Stimulated activated CD4-positive, alpha-beta T cell treated with anti-CD3 and anti-CD28 coated beads, TNF-alpha, amount 100 ng/mL, for 1 hour (primary cell): ENCODE results near the gene IER5.

ENCODE experiments used
- DNase-seq, 3 donors: peaks; one replicate each; pipeline ENCODE4 v3.0.0-alpha.2; 2020; ENCODE audit warnings: low read depth in 3 of 3, low spot score in 1 of 3

Gene IER5

GRCh38 chr1:181095763-181096184 is 7.3 kb downstream of the IER5 start:
- no peak for DNase-seq

GRCh38 chr1:181097242-181097641 is 8.7 kb downstream of the IER5 start:
- no peak for DNase-seq

GRCh38 chr1:181099152-181100014 is 10.9 kb downstream of the IER5 start:
- no peak for DNase-seq

GRCh38 chr1:181100015-181100905 is 11.8 kb downstream of the IER5 start:
- DNase-seq, result no peak

GRCh38 chr1:181100934-181101333 is 12.4 kb downstream of the IER5 start:
- DNase-seq, result no peak

DNA sequence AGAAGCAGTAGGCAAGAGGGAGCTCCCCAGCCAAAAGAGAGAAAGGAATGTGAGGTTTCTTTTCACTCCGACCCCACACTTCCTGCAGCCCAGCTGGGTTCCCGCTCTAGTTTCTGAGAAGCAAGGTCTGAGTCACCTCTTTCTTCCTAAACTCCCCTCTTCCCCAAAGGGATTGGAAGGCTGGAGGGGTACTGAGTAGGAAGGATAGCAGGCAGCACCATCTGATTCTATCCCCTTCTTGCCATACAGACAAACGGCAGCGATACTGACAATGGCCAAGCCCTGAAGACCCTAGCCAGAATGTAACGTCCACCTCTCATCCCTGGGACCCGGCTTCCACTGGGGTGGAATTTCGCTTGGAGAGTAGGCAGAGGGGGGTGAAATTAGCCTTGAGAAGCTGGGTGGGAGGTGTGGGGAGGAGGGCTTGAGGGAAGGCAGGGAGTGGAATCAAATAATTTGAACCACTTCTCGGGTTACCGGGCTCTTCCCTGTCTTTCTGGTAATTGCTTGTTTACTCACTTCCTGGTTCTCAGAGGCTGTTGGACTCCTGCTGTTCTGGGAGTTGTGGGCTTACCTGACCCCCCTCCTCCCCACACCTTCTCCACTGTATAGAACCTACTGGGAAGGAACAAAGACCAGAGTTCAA is 13.2 kb downstream of the IER5 start:
- no peak for DNase-seq

GRCh38 chr1:181102841-181103240 is 14.3 kb downstream of the IER5 start:
- DNase-seq, result no peak

DNA sequence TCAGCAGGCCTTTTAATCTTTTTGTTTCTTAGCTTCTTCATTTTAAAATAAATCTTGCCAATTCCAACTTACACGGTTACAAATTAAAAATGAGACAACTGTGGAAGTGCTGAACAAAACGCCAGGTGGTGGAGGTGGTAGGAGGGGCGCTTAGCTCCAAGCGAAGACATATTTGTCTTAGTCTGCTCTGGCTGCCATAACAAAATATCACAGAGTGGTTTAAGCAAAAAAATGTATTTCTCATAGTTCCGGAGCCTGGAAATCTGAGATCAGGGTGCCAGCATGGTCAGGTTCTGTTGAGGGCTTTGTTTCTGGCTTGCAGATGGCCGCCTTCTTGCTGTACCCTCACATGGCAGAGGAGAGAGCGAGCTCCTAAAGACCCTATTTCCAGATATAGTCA is 14.9 kb downstream of the IER5 start:
- no peak for DNase-seq

- DNase-seq, result no peak
Measured at GRCh38 chr1:181104042-181104789, 15.7 kb downstream of the IER5 start.

DNA sequence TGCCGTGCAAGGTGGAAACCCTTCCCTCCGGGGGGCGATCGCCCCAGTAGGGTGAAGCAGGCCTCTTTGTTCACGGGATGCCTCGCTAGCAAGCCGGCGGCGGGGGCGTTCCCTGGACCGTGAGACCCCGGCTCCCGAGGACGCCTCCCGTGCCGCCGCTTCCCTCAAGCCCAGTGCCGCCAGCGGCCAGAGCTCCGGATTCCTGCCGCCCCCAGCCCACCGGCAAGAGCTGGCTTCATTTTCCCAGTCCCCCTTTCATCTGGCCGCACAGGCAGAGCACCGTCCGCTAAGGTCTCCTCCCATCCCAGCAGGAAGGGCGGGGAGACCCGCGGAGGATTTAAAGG is 16.3 kb downstream of the IER5 start:
- no peak for DNase-seq

DNA sequence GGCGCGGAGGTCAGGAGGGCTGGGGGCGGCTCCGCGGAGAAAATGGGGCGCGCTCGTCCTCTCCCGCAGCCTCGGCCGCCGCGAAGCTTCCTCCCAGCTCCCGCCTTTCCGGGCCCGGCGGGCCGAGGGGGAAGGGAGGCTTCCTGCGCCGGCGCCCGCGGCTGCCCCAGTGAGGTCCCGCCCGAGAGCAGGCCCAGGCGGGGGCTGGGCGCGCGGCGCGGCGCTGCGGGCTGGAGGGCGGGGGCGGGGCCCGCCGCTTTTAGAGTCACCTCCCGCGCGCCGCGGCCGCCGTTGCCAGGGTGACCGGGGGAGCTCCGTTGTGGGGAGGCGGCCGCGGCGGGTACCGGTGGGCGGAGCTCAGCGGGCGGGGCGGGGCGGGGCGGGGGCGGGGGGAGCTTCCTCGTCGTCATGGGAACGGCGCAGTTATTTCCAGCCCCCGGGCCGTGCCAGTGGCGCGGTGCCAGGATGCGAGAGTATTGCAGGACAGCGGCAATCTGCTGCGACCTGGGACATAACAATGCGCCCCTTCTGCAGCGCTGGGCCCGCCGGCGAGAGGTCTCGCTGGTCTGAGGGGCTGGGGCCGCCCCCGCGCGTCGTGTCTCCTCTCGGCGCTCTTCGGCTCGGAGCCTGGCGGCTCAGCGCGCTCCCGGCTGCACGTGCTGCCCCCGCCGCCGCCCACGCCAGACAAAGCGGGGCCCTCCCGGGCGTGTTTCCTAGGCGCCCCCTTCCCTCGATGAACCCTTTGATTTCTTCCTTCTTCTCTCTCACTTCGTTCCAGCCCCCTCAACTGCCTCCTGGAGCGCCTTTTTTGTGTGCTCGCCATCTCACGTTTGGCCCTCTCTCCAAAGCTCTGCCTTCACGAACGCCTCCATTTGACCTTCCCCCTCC is 16.9 kb downstream of the IER5 start:
- peak; percentile 83 to 91 (median 88) for DNase-seq

GRCh38 chr1:181106022-181106312 is 17.5 kb downstream of the IER5 start:
- DNase-seq, result no peak

DNA sequence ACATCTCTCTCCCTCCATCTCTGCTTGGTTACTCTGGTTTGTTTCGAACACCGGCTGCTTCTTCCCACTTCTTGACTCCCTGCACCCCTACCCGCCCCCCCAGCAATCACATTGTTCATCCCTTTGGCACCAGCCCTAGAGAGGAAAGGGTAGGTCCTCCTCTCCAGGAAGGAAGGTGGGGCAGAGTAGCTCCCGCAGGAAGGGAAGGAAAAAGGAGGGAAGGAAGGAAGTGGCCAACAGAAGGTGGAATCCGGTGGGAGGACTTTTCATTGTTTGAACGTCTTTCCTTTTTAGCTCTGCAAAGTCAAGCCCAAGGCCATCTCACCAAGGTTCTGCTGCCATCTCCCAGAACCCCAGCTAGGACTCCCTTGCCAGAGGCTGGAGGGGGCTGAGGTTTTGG is 18.0 kb downstream of the IER5 start:
- no peak for DNase-seq

DNA sequence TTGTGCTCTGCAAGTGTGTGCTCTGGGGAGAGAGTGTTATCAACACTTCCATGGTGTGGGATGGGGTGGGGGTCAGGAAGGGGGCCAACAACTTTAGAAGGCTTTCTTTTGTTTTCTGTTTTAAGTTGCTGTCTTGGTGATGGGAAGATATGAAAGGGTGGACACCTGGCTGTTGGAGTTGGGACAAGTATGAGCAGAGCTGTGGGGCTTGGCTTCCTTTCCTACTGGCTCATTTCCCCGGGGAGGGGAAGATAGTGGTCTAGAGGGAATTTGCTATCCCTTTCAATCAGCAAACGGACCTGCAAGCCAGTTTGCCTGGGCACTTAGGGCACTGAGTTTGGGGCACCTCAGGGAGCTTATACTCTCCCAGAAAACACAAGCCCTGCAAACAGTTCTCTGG is 19.2 kb downstream of the IER5 start:
- DNase-seq, result no peak

- no peak for DNase-seq
Measured at GRCh38 chr1:181108304-181108867, 19.9 kb downstream of the IER5 start.

GRCh38 chr1:181110013-181110412 is 21.5 kb downstream of the IER5 start:
- DNase-seq, result no peak

GRCh38 chr1:181111559-181111958 is 23.1 kb downstream of the IER5 start:
- DNase-seq, result no peak

GRCh38 chr1:181112071-181112929 is 23.8 kb downstream of the IER5 start:
- no peak for DNase-seq

DNA sequence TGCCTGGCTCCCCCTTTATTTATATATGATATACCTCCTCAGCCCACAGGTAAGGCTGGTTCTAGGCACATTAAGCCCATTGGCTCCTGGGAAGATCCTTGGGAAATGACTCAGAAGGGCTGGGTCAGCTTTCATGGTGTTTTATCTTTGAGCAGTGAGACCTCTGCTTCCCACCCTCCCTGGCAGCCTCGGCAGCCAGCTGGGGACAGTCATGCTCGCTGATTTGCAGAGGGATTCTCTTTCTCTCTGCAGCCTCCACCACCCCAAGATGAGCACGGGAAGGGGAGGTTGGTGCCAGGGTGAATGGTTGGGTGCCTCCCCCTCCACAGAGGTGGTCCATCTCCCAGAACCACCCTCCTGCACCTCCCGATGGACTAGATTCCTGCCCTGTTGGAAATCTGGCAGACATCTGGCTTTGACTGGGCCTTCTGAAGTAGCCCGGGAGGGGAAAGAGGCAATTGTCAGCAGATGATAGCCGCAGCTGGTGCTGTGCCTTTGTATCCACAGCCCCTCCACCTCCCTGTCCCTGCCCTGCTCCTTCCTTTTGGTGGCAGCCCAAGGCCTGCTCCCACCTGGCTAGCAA is 24.6 kb downstream of the IER5 start:
- no peak for DNase-seq
